Peyer's patch (tissue), 4 donors: ENCODE data around the gene CST6.

Source experiments
- POLR2A ChIP-seq, 2 donors: fragments of 450-650 bp; IDR thresholded peaks; one replicate each; pipeline ENCODE4 v1.5.1; 2017; ENCODE audit warnings: antibody characterized with exemption in 2 of 2, mild to moderate bottlenecking in 2 of 2, moderate library complexity in 2 of 2
- TF ChIP-seq, protein P1 (sequence below), 6 experiments: fragments of 450-650 bp in 4 of 6; fragments of 200-600 bp in 2 of 6; sonication (generic) in 1 of 6; IDR thresholded peaks; one replicate each; pipeline ENCODE4 v1.5.1; 2017 to 2019; ENCODE audit warnings: antibody characterized with exemption in 6 of 6, mild to moderate bottlenecking in 3 of 6, moderate library complexity in 1 of 6

DNA sequence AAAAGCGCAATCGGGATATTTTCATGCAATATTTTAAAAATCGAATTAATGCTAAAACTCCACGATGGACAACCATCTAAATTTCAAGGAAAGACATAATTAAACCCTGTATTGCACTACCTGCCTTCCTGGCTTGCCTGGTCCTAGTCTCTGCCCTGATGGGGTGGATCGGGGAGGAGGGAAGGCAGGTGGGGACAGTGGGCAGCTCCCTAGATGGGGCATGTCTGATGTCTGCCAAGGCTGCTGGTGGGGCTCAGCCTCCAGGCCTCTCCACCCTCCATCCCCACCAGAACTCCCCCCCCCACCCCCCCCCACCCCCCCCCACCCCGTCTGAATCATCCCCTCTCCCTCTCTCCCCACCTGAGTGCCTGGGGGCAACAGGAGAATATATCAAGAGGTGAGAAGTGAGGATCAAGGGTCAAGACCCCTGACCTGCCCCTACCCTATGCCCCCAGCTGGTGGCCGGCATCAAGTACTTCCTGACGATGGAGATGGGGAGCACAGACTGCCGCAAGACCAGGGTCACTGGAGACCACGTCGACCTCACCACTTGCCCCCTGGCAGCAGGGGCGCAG is 650 bp downstream of the CST6 start:
- TF ChIP-seq POLR2A (IDR thresholded peaks at IDR 0.05), result no peak
- TF ChIP-seq, protein P1, sequence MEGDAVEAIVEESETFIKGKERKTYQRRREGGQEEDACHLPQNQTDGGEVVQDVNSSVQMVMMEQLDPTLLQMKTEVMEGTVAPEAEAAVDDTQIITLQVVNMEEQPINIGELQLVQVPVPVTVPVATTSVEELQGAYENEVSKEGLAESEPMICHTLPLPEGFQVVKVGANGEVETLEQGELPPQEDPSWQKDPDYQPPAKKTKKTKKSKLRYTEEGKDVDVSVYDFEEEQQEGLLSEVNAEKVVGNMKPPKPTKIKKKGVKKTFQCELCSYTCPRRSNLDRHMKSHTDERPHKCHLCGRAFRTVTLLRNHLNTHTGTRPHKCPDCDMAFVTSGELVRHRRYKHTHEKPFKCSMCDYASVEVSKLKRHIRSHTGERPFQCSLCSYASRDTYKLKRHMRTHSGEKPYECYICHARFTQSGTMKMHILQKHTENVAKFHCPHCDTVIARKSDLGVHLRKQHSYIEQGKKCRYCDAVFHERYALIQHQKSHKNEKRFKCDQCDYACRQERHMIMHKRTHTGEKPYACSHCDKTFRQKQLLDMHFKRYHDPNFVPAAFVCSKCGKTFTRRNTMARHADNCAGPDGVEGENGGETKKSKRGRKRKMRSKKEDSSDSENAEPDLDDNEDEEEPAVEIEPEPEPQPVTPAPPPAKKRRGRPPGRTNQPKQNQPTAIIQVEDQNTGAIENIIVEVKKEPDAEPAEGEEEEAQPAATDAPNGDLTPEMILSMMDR (IDR thresholded peaks at IDR 0.05), result no peak
